AG20443 (cell line): ENCODE measurements around the gene GALK2.
A peak's percentile ranks its signal among the peaks of the same experiment; 100 is the strongest.

Experiments used
- DNase-seq: peaks from one replicate; pipeline ENCODE4 v3.0.0; 2012; ENCODE audit warnings: low spot score, mixed read lengths

GALK2 gene

DNA sequence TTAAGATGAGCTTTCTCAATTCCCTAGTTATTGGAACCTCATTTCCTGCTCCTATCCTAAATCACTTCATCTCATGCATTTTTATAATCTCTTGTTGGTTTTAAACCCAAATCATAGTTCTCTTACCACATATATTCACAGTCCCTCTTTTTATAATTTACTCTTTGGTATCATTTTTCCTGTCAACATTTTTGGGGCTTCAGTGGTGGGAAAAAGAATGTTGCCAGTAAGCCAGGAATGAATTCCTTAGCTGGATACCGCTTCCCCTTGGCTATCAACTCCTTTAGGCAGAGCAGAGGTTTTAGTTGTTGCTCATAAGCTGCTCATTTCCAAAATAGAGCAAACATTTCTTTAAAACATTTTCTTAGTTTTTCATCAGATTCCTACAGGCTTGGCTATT lies 112.3 kb downstream of the GALK2 start:
- DNase-seq: peak; percentile 86

GRCh38 chr15:49286649-49287404 lies 116.8 kb downstream of the GALK2 start:
- peak; percentile 14 for DNase-seq

DNA sequence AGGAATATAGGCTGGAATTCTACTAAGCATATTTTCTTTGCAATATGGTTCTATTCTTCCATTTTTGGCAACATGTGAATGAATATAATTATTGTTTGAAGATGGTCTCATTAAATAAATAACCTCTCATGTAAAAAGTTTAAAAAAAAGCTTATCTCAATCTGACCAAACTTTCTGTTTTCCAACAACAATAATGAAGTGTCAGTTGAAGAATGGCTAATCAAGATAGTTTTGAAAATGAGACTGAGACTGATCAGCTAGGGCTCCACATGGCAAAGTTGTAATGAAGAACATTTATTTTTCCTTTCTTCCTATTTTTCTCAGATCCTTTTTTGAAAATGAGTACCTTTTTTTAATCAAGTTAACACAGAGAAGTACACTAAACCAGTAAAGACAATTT lies 117.4 kb downstream of the GALK2 start:
- DNase-seq: no peak

- peak; percentile 15 for DNase-seq
Measured at GRCh38 chr15:49288391-49288790, 118.3 kb downstream of the GALK2 start.

DNA sequence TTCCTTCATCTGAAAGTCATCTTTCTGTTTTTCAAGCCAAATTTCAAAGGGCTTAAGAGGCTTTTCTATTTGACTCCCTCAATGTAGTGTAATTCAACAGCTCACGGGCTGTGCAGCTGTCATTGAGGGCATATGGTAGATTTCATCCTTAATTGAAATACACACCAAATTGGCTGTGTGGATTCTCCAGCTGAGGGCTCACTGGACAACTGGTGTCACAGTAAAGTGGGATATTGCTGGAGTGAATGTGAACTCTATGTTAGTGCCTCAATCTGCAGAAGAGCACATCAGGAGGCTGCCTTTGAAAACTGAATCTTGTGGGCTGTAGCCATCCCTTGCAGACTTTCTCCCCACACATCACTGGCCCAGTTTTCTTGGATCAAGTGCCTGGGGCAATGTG lies 120.1 kb downstream of the GALK2 start:
- DNase-seq: no peak

DNA sequence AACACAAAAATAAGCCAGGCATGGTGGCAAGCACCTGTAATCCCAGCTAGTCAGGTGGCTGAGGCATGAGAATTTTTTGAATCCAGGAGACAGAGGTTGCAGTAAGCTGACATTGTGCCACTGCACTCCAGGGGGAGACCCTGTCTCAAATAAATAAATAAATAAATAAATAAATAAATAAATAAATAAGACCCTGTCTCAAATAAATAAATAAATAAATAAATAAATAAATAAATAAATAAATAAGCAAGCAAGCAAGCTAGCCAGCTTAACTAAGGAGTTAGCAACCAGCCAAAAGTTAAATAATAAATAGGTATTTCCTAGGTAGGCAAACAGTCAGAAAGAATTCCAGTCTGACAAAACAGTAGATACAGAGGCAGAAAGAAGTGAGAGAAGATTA lies 123.9 kb downstream of the GALK2 start:
- no peak for DNase-seq

DNA sequence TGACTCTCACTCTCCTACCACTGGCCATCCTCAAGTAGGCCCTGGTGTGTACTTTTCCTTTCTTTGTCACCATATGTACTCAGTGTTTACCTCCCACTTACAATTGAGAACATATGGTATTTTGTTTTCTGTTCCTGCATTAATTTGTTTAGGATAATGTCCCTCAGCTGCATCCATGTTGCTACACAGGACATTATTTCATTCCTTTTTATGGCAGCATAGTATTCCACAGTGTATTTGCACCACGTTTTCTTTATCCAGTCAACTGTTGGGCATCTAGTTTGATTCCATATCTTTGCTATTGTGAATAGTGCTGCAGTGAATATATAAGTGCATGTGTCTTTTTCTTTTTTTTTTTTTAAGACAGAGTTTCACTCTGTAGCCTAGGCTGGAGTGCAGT lies 126.2 kb downstream of the GALK2 start:
- DNase-seq: no peak

DNA sequence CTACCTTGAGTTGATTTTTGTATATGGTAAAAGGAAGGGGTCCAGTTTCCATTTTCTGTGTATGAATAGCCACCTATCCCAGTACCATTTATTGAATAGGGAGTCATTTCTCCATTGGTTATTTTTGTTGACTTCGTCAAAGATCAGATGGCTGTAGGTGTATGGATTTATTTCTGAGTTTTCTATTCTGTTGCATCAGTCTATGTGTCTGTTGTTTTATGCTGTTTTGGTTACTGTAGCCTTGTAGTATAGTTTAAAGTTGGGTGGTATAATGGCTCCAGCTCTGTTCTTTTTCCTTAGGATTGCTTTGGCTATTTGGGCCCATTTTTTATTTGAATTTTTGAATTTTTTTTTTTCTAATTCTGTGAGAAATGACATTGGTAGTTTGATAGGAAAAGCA lies 127.5 kb downstream of the GALK2 start:
- DNase-seq: no peak

DNA sequence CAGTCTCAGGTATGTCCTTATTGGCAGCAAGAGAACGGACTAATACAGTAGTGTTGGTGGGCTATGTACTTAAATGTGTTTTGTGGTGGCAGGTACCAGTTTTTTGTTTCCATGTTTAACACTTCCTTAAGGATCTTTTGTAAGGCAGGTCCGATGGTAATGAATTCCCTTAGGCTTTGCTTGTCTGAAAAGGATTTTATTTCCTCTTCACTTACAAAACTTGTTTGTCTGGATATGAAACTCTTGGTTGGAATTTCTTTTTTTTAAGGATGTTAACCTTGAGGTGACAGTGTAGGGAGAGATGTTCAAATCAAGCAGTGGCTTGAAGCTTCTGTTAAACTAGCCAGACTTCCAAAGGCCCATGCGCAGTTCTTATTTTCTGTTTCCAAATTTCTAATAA lies 130.8 kb downstream of the GALK2 start:
- DNase-seq: no peak

DNA sequence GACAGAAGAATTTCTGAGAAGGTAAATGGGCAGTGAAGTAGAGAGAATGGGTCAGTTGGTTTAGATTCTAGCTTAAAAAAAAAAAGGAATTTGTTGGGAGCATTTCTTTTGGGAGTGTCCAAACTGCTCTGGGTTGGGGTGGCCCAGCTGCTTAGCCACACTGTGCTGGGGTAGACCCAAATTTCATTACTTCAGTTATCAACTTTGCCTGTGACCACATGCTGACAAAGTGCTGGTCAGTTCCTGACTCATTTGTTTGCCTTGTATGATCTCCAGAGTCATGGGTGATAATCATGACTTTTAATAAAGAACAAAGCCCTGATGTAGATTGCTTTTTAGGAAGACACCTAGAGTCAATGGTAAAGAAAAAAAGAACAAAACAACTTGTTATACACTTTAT lies 131.5 kb downstream of the GALK2 start:
- peak; percentile 63 for DNase-seq

DNA sequence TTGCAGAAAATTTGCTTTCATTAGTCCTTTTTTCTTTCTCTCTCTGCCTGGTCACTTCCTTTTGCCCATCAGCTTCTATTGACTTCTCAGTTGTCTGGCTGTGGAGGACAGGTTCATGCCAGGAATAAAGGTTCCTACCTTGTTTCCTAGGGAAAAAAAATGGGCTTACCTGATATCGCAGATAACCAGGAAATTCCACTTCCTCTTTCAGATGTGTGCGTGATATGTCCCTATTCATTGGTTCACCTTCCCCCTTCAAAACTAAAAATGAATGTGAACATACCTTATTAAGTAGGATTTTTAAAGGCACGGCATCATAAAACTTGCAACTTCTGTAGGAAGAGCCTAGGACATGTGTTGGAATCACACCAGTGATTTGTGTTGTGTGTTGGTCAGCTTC lies 133.0 kb downstream of the GALK2 start:
- no peak for DNase-seq

GRCh38 chr15:49306551-49306950 lies 136.5 kb downstream of the GALK2 start:
- DNase-seq: no peak

- no peak for DNase-seq
Measured at GRCh38 chr15:49308686-49309085, 138.6 kb downstream of the GALK2 start.

GRCh38 chr15:49309889-49310288 lies 139.8 kb downstream of the GALK2 start:
- no peak for DNase-seq

GRCh38 chr15:49313650-49314049 lies 143.6 kb downstream of the GALK2 start:
- peak; percentile 68 for DNase-seq

GRCh38 chr15:49314716-49315115 lies 144.7 kb downstream of the GALK2 start:
- no peak for DNase-seq

GRCh38 chr15:49315391-49315823 lies 145.4 kb downstream of the GALK2 start:
- DNase-seq: no peak

GRCh38 chr15:49320351-49320750 lies 150.3 kb downstream of the GALK2 start:
- DNase-seq: no peak

- DNase-seq: no peak
Measured at GRCh38 chr15:49323207-49323606, 153.2 kb downstream of the GALK2 start.

- no peak for DNase-seq
Measured at GRCh38 chr15:49327927-49328326, 157.9 kb downstream of the GALK2 start.

DNA sequence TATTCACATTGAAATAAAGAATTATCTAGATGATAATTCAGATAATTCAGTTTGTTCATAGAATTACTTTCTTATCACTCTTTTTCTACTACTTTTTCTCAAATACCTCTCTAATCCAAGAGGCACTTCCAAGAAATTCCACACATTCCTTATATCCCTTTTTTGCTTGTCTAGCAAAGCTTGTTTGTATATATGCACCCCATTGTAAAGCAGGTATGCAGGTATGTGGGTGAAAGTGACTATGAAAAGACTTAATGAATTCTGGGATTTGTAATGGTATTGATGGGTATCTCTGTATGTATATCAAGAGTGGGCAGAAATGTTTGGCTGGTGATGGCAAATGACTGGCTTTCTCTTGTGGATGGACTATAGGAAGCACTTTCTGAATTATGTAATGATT lies 158.9 kb downstream of the GALK2 start:
- DNase-seq: no peak

- no peak for DNase-seq
Measured at GRCh38 chr15:49330166-49330565, 160.1 kb downstream of the GALK2 start.

- no peak for DNase-seq
Measured at GRCh38 chr15:49331442-49331841, 161.4 kb downstream of the GALK2 start.

- DNase-seq: peak; percentile 16
Measured at GRCh38 chr15:49331951-49332350, 161.9 kb downstream of the GALK2 start.
